Left lung (tissue), 10 donors: ENCODE measurements around the gene RASAL1. TPM values are rescaled to one million over a fixed set of nuclear protein-coding genes. Genes with fewer than 3 reads are reported as not detected.
A peak's percentile ranks its signal among the peaks of the same experiment; 100 is the strongest.
"Not testable (repeated sequence)": the region's sequence is repeated elsewhere in the genome, so short reads cannot be mapped to it uniquely, and the experiment has no call there.

Source experiments
- ATAC-seq: fragments of 200-7000 bp; cut with Tn5 transposase; one replicate; pipeline ENCODE4 v1.9.1; 2020; ENCODE audit warnings: moderate library complexity
- DNase-seq, 4 donors: peaks; one replicate each; pipeline ENCODE4 v3.0.0-alpha.2; 2013 to 2020
- H3K27ac ChIP-seq, 2 donors: fragments of 200-600 bp; sonication (generic) in 1 of 2; one replicate each; pipeline versions ENCODE4 v1.5.0 to v1.8.0; 2020 to 2021
- H3K27me3 ChIP-seq, 2 donors: fragments of 200-600 bp; sonication (generic) in 1 of 2; one replicate each; pipeline versions ENCODE4 v1.5.0 to v1.8.0; 2020 to 2021
- H3K36me3 ChIP-seq, 2 donors: fragments of 200-600 bp; sonication (generic) in 1 of 2; one replicate each; pipeline versions ENCODE4 v1.5.0 to v1.8.0; 2020 to 2021
- H3K4me1 ChIP-seq, 2 donors: fragments of 200-600 bp; one replicate each; pipeline ENCODE4 v1.8.0; 2021
- H3K4me3 ChIP-seq, 2 donors: fragments of 200-600 bp; sonication (generic) in 1 of 2; one replicate each; pipeline versions ENCODE4 v1.5.0 to v1.8.0; 2020 to 2021; ENCODE audit warnings: mild to moderate bottlenecking in 1 of 2
- H3K9me3 ChIP-seq, 2 donors: fragments of 200-600 bp; sonication (generic) in 1 of 2; one replicate each; pipeline versions ENCODE4 v1.5.0 to v1.8.0; 2020 to 2021
- CTCF ChIP-seq, 2 donors: fragments of 200-600 bp; sonication (generic) in 1 of 2; IDR thresholded peaks; one replicate each; pipeline versions ENCODE4 v1.5.0 to v1.8.0; 2021; ENCODE audit warnings: antibody characterized with exemption in 2 of 2
- intact Hi-C, 2 donors: fragments of 100-400 bp; cut with DNase I; formaldehyde crosslinking; loops; one replicate each; pipeline versions ENCODE4 v1.11.2 to v1.14.2; 2022
- polyA plus RNA-seq, 6 donors: library from polyadenylated mRNA; unstranded; fragments of 120-200 nt; gene quantifications; one replicate each; pipeline ENCODE4 v1.2.1, GENCODE V29; 2013; ENCODE audit not compliant: insufficient read length in 6 of 6
- total RNA-seq, 2 donors: library from RNA; stranded (reverse); fragmentation: NEBNext Ultra II Directional; extraction: Animal tissue kit (Norgen Biotek cat#: 25700); gene quantifications; one replicate each; pipeline ENCODE4 v1.2.1, GENCODE V29; 2021
- donor health status: DM: no; HTN: yes; CAD: no.
- donor health status: DM: no; HTN: no; CAD: no.

The RASAL1 gene
- total and polyA plus RNA-seq, 8 donors = 0.16 to 0.46 (median 0.24) TPM

DNA sequence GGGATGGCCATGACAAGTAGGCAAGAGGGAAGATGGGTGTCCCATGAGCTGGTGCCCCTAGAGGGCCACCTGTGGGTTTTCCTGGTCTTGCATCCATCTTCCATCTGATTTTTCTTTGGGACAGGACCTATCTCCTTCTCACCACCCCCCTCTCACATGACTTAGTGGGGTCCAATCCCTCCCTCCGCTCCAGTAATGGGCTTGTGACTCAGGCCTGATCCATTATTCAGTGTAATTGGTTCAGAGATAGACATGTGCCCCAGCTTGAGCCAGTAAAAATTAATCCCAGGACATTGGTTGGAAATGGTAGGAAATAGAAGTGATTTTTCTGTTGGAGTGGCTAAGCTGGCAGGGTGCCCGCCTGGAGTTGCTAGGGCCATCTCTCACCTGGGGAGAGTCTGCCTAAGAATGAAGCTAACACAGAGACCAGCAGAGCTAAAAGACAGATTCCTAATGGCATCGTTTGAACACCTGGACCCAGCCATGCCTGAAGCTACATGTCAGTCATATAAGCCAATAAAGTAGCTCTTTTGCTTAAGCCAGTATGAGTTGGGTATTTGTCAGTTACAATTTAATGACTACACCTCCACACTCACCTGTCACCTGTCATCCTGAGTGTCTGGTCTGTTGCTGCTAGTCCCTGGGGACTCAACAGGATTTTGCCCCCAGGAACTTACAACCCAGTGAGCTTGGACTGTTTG, 14.7 kb downstream of the RASAL1 start:
- DNase-seq (no peak), ATAC-seq (no peak)
- H3K27me3 ChIP-seq = peaks cover 0 to 22% of the 10 kb centered on the region in 2 donors
- no peak overlapping the region for H3K4me3 ChIP-seq
- H3K9me3 ChIP-seq = peaks cover 0 to 4% of the 10 kb centered on the region in 2 donors
- H3K36me3 ChIP-seq = no peaks in the 10 kb centered on the region
- TF ChIP-seq CTCF (IDR thresholded peaks at IDR 0.05) = no peak
- H3K4me1 ChIP-seq = no peaks in the 10 kb centered on the region
- intact Hi-C loops = no loop called here
- H3K27ac ChIP-seq = no peak overlapping the region

- no peak for TF ChIP-seq CTCF (IDR thresholded peaks at IDR 0.05)
- H3K27ac ChIP-seq = no peak overlapping the region
- no peak overlapping the region for H3K4me3 ChIP-seq
- H3K4me1 ChIP-seq = no peaks in the 10 kb centered on the region
- H3K27me3 ChIP-seq = peaks cover 0 to 22% of the 10 kb centered on the region in 2 donors
- H3K9me3 ChIP-seq = peaks cover 0 to 4% of the 10 kb centered on the region in 2 donors
- DNase-seq = no peak
- H3K36me3 ChIP-seq = no peaks in the 10 kb centered on the region
- no peak for ATAC-seq
- intact Hi-C loops = no loop called here
Observed at GRCh38 chr12:113119980-113120669, 15.4 kb downstream of the RASAL1 start.

DNA sequence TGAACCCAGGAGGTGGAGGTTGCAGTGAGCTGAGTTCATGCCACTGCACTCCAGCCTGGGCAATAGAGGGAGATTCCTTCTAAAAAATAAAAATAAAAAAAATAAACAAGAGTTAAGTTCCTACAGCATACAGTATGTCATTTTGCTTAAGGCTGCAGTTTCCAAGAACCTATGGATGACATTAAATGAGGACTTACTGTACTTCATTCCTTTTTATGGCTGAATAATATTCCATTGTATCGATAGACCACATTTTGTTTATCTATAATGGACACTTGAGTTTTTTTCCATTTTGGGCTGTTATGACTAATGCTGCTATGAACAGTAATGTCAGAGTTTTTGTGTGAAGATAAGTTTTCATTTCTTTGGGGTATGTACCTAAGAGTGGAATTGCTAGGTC, 17.4 kb downstream of the RASAL1 start:
- Histone ChIP-seq H3K36me3 (no peaks in the 10 kb centered on the region), H3K9me3 (peaks cover 0 to 1% of the 10 kb centered on the region in 2 donors), H3K27me3 (peaks cover 0 to 40% of the 10 kb centered on the region in 2 donors), H3K27ac (no peak overlapping the region), H3K4me3 (no peak overlapping the region), H3K4me1 (no peaks in the 10 kb centered on the region)
- DNase-seq (no peak), ATAC-seq (no peak)
- intact Hi-C loops = no loop called here
- TF ChIP-seq CTCF (IDR thresholded peaks at IDR 0.05) = no peak

DNA sequence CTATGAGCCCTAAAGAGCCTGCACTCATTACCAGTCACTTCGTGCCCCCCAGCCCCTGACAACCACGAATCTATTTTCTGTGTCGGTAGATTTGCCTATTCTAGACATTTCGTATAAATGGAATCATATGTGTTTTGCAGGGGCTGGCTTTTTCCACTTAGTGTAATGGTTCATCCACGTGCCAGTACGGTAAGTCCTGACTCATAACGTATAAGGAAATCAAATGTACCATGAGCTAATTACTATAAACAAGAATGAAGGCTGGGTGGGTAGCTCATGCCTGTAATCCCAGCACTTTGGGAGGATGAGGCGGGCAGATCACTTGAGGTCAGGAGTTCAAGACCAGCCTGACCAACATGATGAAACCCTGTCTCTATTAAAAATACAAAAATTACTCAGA, 17.9 kb downstream of the RASAL1 start:
- H3K36me3 ChIP-seq, H3K27ac ChIP-seq, H3K4me3 ChIP-seq, DNase-seq, H3K9me3 ChIP-seq, H3K4me1 ChIP-seq, ATAC-seq, intact Hi-C loops: not testable (repeated sequence)
- peaks cover 0 to 42% of the 10 kb centered on the region in 2 donors for H3K27me3 ChIP-seq

DNA sequence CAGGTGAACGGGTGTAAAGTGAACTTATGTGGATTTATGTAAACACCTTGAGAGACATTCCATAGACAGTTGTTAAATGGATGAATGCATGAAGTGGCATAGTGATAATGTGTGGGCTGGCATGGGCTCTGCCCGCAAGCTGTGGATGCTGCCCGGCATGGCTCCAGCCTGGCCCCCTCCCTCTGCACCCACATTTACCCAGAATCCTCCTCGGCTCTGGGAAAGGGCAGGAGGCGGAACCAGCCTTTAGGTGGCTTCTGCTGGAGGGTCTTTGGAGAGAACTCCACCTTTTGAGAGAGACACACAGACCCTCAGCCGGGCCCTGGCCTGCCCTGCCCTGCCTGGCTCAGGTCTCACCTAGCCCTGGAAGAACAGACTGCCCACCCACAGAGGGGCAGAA, 18.7 kb downstream of the RASAL1 start:
- H3K27me3 ChIP-seq = peaks cover 0 to 48% of the 10 kb centered on the region in 2 donors
- no peaks in the 10 kb centered on the region for H3K36me3 ChIP-seq
- intact Hi-C loops = no loop called here
- TF ChIP-seq CTCF (IDR thresholded peaks at IDR 0.05) = no peak
- H3K27ac ChIP-seq = no peak overlapping the region
- no peaks in the 10 kb centered on the region for H3K9me3 ChIP-seq
- H3K4me1 ChIP-seq = no peaks in the 10 kb centered on the region
- no peak overlapping the region for H3K4me3 ChIP-seq
- ATAC-seq = peak; percentile 61
- DNase-seq = no peak
